ENCODE results near the gene CEP104.

The CEP104 gene

DNA sequence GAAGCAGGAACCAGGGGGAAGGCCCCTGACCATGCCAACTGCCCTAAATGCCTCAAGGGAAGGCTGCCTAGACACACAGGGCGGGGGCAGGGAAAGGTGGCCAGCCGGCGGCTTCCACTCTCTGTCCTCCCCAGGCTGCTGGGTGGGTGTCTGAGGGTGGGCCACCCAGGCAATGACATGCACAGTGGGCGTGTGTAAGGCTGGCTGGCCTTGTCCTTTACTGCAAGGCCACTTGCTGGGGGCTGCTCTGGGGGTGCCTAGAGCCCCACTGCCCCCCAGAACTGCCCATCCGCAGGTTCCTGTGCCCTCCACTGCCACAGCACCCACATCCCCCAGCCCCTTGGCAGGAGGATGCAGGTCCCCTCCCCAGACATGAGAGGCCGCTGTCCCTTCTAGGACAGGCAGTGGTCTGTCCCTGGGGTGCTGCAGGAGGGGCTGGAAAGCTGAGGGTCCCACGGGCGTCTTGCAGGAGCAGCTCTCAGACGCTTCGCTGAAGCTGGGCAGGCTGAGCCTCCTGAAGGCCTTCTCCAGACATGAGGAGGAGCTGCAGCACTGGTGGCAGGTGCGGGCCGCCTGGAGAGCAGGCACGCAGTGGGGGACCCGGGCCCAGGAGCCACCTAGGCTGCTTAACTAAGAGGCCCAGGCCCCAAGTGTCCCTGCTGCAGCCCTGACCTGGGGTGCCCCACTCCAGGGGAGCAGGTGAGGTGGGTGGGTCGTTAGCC, 94.7 kb downstream of the CEP104 start:
- no peak for DNase-seq (ENCODE audit: low spot score)
